ENCODE measurements around the gene ATOSB.
"Not testable (repeated sequence)": the region's sequence is repeated elsewhere in the genome, so short reads cannot be mapped to it uniquely, and the experiment has no call there.

ATOSB gene, protein sequence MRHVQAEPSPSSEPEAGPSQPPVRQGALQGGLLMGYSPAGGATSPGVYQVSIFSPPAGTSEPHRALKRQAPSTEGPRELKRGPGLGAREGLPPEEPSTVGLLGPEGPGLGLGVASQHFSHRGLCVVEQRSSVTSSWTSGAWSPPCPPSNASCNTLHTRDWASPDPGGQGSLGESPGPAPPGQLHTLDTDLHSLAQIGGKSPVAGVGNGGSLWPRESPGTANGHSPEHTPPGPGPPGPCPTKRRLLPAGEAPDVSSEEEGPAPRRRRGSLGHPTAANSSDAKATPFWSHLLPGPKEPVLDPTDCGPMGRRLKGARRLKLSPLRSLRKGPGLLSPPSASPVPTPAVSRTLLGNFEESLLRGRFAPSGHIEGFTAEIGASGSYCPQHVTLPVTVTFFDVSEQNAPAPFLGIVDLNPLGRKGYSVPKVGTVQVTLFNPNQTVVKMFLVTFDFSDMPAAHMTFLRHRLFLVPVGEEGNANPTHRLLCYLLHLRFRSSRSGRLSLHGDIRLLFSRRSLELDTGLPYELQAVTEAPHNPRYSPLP
- total RNA-seq, result 17.6 to 25.7 reads per million in 2 donors

DNA sequence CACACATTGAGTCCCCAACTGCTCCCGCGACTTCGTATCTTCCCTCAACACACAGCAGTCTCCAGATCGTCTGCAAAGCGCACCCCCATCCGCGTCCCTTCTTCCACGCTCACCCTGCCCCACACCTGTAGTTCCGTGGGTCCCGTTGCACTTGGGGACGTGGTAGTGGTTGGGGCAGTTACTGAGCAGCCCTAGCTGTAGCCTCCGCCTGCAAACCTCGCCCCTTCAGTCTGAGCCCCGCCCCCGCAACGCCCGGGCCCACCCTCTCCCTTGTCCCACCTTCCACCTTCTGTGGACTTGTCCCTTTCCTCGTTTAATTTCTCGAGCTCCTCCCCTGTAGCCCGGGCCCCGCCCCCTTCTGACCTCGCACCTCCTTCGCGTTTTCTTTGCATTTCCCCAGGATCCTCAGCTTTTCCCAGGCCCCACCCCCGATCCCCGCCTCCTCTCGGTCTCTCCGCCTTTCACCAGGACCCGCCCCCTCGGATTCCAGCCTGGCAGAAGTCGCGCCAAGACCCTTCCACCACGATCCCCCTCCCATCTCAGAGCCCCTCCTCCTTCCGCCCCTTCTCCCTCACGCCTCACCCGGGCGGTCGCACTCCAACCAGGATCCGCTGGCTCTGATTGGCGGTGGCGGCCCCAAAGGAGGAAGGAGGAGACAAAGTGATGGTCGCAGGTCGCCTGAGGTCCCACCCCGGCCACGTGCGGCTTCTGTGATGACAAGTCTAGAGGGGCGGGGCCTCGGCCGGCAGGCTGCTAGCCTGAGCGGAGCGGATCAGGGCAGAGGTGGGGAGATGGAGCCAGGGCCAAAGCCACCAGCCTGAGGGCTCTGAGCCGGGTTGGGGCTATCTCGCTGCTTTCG is at the start of gene ATOSB:
Gene ATOSB, minus strand, starts transcription at position 183 of the 859 bp plus-strand sequence. CDS start 7,588 bp downstream, outside the sequence.
- peak; percentile 92 for DNase-seq

DNA sequence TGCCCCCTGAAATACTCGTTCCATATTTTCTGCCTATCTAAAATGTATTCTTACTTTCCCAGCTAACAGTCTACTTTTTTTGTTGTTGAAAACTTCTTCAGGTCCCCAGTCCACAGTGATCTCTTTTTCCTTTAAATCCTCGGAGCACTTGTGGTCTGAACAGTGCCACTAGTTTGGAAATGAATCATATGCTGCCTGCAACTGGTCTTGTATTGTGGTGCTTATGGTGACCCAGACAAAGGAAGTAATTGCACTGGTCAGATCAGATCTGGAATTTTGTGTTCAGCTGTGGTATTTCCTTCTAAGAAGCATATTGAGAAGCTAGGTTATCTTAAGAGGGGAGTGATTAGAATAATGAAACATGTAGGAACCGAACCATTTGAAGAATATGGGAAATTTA is 49.0 kb upstream of the ATOSB start:
- no peak for DNase-seq

DNA sequence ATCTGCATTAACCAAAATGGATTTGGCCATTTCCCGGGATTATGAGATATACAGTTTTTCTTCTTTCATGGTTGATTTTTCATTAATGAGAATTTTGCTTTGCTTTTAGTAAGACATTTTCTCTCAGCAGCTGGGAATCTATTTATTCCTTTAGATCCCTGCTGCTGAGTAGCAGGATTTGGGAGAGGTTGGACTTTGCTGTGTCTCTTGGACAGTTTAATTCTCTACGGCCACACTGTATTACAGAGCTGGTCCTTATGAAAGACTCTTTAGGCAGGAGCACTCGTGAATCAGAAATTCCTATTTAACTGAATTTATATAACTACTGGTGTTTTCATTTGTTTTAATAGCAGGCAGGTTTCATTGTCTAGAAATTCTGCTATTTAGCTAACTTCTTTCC is 47.8 kb upstream of the ATOSB start:
- no peak for DNase-seq

DNA sequence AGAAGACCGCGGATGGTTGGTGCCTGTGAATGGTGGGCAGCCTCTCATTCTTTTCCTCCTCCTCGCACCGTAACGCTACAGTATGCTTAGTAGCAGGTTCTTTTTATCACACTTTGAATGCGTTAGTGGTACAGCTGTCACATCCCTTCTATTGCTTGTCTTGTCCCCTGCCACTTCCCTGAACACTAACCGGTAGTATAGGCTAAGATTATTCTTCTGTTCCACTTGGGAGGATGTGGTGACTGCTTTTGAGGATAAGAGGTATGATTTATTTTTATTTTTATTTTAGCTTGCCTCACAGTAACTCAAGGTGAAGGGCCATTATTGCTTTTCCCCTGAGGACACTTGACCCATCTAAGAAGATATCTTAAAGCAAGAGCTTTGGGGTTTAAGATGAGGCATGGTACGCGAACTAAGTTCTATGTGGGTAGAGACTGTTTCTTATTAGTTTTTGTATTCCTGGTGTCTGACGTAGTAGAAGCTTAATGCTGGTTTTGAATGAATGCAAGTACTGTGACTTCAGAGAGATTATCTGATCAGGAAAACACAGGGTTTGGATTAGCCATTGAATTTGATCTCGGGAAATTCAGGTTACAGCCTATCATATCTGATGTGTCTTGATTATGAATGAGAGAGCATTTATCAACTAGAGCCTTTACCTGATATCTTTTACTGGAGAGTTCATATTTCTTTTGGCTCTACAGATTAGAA is 47.1 kb upstream of the ATOSB start:
- DNase-seq, result no peak

DNA sequence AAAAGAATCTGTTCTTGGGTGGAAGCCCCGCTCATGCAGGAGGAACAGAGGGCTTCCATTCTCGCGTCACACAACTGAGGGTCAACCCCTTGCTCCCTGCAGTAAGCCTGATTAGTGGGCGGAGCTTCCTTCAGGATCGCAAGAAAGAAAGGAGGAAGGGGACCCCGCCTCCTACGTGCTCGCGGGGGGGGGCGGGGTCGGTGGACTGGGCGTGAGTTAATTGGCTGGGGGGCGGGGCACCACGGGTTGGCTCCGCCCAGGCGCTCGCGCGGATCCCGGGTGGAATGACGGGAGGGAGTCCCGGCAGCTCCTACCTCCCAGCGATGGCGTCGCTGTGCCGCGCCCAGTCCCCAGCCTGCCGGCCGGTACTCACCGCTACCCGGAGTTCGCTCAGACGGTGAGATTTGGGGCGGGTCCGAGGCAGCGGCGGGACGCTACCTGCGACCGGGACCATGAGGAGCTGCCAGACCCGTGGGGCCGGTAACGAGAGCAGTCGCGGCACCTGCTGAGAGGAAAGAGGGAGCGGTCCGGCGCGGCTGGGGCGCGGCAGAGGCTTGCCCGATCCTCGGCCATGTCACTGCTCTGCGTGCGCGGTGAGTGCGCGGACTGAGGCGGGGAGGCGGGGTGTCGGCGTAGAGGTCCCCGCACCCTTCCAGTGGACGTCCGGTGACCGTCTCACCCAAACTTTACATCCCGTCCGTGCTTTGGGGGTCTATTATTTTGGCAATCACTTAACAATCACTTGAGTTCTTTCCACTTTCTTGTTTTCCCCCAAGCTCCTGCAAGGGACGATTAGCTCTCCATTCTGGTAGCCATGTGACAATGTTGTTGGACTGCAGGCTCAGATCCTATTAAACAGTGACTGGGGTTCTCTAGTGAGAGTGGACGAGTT is 46.3 kb upstream of the ATOSB start, which contains the start of gene UNC13B:
Gene UNC13B, plus strand, starts transcription at position 297 of the 892 bp plus-strand sequence. Its CDS starts 275 bp downstream, at position 572.
- peak; percentile 71 for DNase-seq

DNA sequence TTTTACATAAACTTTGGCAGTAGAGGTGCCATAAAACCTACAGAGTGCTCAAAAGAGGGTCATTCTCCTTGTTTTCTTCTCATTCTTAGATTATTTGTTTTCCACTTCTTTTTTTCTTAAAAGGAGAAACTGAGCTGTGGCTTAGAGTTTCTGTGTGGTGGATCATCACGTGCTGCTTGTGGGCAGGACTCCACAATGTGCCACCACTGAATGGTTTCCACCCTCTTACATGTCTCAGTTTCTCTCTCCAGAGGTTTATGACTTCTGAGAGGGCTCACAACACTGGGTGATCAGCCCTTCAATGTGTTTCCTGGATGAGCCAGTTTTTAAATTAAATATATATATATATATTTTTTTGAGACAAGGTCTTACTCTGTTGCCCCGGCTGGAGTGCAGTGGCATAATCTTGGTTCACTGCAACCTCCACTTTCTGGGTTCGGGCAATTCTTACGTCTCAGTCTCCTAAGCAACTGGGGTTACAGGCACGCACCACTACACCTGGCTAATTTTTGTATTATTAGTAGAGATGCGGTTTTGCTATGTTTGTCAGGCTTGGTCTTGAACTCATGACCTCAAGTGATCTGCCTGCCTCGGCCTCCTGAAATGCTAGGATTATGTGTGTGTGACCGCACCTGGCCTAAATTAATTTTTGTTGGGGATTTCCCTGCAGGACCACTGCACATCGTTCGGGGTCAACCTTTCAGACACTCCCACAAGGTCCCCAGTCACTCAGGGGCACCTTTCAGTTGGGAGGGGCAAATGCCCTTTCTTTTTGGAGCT is 43.0 kb upstream of the ATOSB start:
- no peak for DNase-seq

DNA sequence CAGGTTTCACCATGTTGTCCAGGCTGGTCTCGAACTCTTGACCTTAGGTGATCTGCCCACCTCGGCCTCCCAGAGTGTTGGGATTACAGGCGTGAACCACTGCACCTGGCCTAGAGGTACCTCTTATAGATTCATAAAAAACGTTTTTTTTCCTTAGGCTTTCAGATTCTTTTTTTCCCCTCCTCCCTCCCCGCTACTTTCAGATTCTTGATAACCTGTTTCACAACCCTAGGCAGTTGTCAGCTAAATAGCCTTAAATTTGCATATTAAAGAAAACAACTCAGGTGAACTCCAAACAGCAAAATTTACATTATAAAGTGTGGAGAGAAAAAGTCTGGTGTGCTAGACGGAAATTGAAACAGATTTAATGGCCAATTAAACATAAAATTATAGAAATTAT is 42.2 kb upstream of the ATOSB start:
- DNase-seq, result not testable (repeated sequence)

DNA sequence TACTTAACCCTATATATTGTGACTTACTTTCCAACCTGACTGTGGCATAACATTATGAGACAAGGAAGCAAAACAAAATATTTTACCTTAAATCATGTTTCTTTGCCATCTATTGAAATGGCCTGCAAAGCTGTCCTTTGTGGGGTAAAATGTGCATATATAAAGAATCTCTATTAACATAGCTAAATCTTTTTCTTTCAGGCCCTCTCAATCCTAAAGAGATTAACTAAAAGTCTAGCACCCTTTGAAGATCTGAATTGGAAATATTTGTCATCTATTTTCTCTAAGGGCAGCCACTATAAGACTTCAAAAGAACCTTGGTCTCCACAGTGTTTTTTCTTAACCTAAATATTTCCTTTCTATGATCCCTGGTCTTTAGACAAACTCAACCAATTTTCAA is 41.1 kb upstream of the ATOSB start:
- DNase-seq, result no peak

DNA sequence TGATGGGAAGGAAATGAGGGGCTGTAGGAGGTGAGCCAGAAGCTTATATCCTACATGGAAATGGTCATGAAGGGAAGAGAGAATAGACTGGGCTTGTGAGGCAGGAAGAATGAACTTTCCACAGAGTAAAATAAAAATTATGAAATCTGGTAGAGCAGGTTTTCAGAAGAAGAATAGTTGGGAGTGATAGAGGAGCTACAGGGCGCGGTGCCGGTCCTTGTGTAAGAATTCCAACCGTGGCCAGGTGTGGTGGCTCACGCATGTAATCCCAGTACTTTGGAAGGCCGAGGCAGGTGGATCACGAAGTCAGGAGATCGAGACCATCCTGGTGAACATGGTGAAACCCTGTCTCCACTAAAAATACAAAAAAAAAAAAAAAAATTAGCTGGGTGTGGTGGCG is 37.3 kb upstream of the ATOSB start:
- DNase-seq, result no peak

DNA sequence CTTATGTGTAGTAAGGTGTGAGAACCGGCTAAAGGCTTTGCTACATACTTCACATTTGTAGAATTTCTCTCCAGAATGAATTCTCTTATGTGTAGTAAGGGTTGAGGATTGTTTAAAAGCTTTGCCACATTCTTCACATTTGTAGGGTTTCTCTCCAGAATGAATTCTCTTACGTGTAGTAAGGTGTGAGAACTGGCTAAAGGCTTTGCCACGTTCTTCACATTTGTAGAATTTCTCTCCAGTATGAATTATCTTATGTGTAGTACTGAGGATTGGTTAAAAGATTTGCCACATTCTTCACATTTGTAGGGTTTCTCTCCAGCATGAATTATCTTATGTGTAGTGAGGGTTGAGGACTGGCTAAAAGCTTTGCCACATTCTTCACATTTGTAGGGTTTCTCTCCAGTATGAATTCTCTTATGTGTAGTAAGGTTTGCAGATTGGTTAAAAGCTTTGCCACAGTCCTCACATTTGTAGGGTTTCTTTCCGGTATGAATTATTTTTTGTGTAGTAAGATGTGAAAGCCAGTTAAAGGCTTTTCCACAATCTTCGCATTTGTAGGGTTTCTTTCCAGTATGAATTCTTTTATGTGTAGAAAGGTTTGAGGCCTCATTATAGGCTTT is 32.4 kb upstream of the ATOSB start:
- DNase-seq, result not testable (repeated sequence)

DNA sequence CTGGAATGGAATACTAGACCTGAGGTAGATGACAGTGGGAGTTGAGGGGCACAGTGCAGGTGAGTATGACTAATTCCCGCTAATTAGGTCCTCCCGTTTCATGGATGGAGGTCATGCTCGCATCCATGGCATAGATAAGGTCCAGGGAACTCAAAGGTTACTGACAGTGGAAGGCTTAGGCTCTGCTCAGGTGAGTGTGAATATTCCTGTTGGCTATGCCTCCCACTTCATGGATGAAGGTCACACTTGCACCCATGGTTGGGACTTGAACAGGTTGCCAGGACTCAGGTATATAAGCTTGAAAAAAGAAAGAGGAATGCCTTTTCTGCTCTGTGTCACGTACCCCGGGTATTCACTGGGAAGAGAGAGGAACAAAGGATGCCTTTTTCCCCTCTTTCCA is 26.4 kb upstream of the ATOSB start:
- no peak for DNase-seq

DNA sequence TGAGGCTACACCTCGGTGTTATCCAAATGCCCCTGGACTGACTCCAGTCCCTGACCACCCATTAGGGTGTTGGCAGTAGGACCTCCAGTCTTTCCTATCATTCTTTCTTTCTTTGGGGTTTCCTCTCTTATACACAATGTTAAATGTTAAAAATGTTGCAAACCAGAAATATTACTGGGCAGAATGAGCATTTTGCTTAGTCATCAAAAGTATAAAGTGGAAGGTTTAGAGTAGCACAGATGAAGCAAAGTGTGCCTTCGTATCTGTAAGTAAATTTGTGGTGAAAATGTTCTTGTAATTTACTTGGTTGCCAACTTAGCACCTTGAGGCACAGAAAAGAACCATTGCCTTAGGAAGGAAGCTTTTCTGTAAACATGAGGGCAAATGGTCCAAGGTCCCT is 24.4 kb upstream of the ATOSB start:
- DNase-seq, result no peak

DNA sequence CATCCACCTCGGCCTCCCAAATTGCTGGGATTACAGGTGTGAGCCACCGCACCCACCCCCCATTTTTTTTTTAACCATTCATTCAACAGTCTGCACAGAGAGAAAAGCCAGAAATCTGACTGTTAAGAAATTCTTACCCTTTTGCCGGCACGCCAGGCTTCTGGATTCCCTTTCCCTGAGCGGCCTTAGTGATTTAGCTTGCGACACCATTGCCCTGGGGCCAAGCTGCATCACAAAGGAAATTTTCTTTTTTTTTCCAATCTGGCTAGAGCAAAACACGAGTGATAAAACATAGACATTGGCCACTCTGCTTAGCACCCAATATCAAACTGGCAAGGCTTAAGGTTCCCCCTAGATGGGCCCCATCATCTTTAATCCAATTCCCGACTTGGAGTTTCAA is 21.2 kb upstream of the ATOSB start:
- no peak for DNase-seq

DNA sequence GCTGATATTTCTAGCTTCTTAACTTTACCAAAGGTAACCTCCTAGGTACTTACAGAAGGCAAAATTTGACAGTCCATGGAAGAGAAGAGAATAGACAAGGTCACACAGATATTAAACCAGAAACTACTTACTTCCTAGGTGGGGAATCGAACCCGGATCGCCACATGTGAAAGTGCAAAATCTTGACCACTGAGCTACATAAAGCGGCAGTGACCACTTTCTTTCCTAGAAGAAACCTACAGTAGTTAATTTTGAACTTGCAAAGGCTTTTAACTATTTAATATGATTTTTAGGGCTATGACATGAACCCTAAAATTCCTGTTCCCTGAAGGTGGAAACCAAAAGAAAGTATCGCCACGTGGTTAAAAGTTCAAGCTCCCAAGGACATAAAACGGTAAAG is 20.3 kb upstream of the ATOSB start:
- DNase-seq, result no peak

DNA sequence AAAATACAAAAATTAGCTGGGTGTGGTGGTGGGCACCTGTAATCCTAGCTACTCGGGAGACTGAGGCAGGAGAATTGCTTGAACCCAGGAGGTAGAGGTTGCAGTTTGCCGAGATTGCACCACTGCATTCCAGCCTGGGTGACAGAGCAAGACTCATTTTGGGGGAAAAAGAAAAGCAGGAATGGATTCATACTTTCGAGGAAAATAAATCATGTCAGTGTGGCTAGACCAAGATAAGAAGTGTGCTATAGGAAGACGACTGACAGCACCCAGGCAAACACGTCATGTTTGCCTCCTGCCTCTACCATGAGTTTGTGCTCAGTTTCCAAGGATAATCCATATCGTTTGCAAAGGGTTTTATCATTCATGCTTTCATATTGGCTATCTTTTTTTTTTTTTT is 19.3 kb upstream of the ATOSB start:
- no peak for DNase-seq

DNA sequence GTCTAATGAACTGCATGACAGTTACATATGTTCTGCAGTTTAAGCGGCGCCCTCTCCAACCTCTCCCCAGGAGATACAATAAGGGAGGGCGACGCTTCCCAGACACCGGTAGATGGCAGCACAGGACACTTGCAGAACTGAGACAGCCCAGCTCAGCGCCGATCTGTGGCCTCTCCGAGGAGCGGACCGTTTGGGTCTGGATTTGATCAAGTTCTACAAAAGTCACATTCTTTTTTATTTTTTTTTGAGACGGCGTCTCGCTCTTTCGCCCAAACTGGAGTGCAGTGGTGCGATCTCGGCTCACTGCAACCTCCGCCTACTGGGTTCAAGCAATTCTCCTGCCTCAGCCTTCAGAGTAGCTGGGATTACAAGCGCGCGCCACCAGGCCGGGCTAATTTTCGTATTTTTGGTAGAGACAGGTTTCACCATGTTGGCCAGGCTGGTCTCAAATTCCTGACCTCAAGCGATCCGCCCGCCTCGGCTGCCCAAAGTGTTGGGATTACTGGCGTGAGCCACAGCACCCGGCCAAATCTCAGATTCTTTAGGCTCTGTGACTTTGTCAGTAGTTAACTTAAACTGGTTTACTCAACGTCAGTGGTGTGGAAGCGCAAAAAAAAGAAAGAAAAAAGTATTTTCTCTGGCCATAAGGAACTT is 1.4 kb upstream of the ATOSB start:
- DNase-seq, result peak; percentile 86

DNA sequence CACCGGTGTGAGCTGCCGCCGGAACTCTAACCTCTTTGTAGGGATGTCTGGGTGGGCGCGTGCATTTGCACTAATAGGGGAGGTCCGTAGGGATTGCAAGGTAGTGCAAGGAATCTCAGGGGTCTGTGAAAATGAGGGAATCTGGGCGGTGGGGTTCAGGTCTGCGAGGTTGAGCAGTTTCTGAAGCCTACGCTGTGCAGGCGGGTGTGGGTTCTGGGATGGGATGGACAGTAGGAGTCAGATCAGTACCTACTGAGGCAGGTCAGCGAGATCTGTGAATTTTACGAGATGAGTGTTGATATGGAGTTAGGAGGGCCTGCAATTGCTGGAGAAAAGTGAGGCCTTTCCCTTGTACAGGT is 856 bp upstream of the ATOSB start:
- DNase-seq, result no peak

DNA sequence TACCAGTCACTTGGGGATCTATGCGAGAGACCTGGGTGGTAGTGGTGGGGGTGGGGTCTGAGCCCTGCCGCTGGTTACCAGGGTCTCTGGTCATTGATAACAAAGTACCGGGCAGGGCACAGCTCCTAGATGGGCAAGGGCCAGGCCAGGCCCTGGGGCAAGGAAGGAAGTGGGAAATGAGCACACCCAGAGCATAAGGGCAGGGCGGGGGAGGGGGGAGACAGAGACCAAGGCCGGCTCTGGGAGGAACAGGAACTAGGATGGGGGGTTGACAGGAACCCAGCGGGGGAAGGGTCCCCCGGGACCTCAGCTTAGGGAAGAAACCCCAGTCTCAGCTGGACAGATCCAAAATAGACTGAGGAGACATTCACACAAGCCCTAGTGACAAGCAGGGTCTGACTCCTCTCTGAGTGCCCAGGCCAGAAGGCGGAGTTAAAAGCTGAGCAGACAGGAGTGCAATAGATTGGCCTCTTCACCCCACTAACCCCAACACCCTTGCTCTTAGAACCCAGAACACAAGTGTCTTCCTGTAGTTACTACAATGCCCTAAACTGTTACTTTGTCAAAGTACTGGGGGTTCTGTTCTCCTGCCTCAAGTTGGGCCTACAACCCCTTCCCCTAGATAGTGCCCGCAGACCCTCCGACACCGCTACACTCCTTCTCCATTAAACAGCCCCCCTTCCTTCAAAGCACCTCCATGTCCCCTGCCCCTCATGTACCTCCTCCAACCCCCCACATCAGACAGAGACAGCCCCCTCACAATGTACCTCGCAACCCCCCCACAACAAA is 628 bp downstream of the ATOSB start:
- no peak for DNase-seq
